Anterior cingulate cortex (tissue), 58 donors: ENCODE results near the gene EPHB2.
"Not testable (repeated sequence)": the region's sequence is repeated elsewhere in the genome, so short reads cannot be mapped to it uniquely, and the experiment has no call there.

ENCODE experiments used
- DNase-seq, 58 donors: peaks; one replicate each; lab custom pipeline; 2025; lab: John Stamatoyannopoulos, UW

EPHB2 gene

DNA sequence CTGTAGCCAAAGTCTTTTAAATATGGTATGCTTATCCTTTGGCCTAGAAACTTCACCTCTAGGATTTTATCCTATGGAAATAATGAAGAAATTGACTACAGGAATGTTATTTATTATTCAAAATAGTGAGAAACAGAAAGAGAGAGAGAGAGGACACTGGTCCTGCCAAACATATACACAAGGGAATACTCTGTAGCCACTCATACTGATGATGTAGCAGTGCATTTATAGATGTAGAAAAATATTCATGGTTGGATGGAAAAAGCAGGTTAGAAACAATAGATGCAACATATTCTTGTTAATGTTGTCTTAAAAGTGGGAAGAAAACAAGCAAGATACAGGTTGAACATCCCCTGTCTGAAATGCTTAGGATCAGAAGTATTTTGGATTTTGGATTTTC is 22.2 kb upstream of the EPHB2 start:
- no peak for DNase-seq

GRCh38 chr1:22689505-22689904 is 21.1 kb upstream of the EPHB2 start:
- peak in 1 of 58 donors; percentile 26 for DNase-seq

DNA sequence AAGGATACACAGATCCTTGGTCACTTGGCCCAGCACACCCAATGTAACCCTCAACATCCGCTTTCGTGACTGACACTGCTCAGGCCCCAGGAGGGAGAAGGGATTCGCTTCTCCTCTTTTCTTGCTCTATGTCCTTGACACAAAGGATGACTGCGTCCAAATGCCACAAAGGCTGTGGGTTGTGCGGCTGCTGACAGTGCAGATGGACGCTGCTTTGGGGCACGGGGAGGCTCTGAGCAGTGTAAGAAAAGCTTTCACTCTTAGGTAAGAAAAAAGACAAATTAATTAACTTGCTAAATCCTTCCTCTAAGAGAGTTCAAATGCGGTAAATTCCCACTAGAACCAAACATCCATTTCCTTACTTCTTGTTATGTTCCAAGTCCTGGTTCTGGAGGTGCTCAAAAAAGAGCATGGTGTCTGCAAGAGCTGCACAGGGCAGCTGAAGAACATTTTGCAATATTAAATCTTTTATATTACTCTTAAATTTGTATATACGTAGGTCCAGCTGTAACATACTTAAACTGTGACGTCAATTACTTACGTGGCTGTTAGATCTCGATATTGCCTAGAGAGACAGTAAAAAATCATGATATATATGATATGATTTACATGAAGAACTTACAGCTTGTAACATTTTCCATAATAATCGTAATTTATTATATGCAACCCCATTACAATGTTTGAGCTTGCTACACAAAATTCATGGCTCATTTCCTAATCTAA is 19.4 kb upstream of the EPHB2 start:
- DNase-seq: no peak

DNA sequence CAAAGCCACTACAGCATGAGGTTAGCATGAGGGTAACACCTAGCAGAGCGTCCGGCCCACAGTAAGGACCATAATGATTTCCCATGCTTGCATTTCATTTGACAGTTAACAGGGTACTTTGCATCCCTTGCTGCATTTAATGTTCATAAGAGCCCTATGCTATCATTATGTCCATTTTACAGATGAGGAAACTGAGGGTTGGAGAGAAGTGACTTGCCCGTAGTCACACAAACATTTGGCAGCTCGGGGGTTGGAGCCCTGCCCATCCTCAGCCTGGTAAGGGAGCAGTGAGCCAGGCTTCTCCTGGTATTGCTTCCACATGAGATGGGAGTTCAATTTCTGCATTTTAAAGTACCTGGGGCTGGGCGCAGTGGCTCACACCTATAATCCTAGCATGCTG is 16.5 kb upstream of the EPHB2 start:
- no peak for DNase-seq

GRCh38 chr1:22696610-22697009 is 14.0 kb upstream of the EPHB2 start:
- no peak for DNase-seq

DNA sequence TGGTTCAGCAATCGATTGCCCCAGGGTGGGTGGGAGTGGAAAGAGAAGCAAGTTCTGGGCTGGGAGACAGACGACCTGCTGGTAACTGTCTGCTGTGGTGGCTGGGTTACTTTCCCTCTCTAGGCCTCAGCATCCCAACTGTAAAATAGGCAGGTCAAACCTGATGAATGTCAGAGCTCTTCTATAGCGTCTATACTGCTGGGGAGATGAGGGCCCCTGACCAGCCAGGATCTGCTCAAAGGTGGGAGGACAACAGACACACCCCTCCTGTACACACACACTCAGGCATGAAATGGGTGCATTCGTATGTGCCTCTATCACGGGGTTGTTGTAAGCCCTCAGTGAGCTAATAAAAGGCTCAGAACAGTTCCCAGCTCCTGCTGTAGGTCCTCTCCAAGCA is 12.7 kb upstream of the EPHB2 start:
- no peak for DNase-seq

DNA sequence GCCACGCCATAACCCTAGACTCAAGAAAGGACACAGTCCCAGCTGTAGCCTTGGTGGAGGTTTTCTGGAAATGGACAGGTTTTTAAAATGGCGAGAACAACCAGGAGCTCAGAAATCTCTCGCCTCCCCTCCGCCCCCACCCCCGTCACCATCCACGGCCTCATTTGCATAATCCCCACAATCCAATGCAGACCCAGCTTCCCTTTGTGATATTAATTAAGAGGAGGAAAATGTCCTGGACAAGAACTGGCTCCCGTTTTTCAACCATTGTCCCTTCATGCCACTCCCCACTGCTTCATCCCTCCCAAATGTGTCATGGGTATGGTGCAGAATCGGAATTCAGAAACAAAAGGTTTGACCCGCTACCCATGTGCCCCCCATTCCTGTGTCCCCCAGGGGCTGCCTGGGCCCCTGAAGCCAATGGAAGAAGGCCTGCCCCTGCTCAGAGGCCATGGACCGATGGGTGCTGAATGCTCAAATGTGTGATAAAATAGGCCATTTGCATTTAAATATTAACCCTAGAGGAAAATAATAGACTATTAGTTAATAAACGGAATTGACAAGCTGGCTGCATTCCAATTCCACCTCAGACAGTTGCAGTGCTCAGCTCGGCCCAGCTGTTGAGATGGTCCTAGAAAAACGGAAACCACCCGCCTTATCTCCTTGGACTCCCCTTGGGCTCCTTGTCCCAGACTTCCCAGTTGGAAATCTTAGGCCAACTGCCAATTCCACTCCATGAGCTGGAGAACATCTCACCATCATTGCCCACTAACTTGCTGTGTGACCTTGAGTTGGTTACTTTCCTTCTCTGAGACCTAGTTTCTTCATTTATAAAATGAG is 10.7 kb upstream of the EPHB2 start:
- DNase-seq: no peak

DNA sequence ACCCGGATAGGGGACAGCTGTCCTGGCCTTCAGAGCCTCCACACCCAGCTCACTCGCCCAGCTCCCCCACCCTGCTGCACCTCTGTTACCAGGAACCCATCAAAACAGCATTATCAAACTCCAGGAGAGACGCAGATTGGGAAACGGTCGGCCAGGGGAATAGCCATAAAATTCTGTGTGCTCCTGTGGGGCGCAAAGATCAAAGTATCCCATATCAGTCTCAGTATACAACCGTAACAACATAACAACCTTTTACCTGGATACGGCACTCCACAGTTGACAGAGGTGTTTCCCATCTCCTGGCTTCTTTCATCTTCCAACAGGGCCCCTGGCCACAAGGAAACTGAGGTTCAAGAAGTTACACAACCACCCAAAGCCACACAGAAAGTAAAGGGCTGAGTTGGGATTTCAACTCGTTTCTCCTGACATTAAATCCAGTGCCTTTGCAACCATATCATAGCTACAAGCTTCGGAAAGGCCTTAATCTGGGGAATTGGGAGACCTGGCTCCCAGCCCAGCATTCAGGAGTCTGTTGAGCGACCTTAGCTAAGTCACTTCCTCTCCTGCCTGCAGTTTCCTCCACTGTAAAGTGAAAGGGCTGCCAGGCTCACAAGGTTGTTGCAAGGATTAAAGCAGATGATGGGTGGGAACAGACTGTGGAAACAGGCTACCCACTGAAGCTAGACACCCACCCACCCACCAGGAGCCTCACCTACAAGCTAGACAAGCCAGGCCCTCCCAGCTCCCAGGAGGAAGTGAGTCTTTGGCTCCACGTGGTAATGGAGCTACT is 8.1 kb upstream of the EPHB2 start:
- no peak for DNase-seq

GRCh38 chr1:22704440-22705067 is 6.1 kb upstream of the EPHB2 start:
- DNase-seq: peak in 54 of 58 donors; percentile 26 to 91 (median 73)

GRCh38 chr1:22705586-22705985 is 5.1 kb upstream of the EPHB2 start:
- DNase-seq: no peak

- DNase-seq: not testable (repeated sequence)
Measured at GRCh38 chr1:22706100-22706499, 4.5 kb upstream of the EPHB2 start.

DNA sequence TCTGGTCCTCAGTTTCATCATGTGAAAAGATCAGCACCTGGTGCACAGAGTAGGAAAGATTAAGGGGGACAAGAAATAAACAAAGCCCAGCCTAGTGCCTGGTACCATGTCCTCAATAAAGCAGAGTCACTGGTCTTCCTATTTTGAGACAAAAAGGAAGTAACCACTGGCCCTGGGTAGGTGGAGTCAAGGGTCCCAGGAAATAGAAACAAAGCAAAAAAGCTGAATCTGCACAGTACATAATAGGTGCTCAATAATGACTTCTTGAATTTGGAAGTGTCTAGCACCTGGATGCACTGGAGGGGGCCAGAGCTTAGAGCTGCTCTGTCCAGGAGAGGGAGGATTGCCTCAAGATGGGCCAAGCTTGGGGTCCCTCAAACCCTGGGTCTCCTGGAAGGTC is 1.9 kb upstream of the EPHB2 start:
- no peak for DNase-seq

- DNase-seq: no peak
Measured at GRCh38 chr1:22709227-22709626, 1.4 kb upstream of the EPHB2 start.

DNA sequence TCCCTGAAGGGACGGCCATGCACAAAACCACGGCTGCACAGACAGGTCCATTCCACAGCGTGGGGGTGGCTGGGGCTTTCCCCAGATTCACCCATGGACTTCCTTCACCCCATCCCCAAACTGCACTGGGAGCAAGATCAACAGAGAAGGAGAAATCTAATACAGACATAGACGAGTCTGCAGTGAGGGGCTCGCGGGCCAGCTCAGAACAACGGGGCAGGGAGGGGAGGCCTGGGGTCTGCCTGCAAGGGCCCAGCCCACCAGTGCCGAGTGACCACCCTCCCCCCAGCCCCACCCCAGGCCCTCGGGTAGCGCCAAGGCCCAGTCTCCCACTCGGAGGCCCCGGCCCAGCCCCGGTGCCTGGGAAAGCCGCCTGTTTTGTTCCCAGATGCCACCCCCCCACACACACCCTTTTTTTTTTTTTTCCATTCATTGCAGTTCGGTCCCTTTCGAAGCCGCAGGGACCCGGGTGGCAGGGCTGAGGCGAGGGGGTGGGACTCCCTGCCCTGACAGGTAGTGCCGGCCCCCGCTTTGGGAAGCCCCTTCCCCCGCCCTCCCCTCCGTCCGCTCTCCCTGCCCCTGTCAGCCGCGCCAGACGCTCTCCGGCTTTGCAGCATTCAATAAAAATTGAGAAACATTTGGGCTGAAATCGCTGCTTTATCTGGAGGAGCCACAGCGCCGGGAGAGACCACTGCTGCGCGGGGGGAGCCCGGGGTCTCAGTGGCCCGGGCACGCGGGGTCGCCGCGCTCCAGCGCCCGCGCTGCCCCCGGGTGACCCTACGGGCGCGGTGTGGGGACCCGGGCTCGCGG is 543 bp upstream of the EPHB2 start:
- DNase-seq: peak in 49 of 58 donors; percentile 9 to 79 (median 52)

GRCh38 chr1:22711071-22711470 is 432 bp downstream of the EPHB2 start:
- DNase-seq: no peak

- no peak for DNase-seq
Measured at GRCh38 chr1:22711591-22712501, 1.2 kb downstream of the EPHB2 start.

DNA sequence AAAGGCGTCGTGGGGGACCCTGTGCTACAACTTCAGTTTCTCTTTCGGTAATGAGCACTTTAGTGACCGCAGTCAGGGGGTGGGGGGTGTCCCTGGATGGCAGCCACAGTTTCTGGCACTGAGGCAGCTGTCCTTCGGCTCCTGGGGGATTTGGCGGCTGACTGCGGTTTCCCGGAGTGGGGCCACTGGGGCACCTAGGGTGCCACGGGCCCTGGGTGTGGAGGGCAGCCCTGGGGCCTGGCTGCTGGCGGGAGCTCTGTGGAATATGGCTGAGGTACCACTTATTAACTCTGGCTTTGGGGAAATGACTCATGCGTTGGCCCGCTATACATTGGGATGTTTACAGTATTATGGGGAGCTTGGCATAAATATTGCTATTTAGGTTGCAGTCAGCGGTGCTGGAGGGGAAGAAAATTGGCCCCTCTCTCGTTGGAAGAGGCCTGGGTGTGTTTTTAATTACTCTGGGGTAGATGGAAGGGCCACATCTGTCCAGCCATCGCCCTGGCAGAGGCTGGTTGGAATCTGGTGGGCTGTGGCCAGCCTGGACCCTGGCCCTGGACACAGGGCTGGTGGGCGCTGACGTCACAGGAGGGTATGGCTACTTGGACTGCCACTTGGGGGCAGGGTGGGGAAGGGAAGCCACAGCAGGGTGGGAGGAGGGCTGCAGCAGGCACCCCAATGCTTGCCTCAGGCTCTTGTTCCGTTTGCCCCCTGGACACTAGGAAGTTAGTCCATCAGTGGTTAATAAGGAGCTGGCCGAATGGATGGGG is 2.0 kb downstream of the EPHB2 start:
- DNase-seq: no peak

GRCh38 chr1:22714455-22714854 is 3.8 kb downstream of the EPHB2 start:
- DNase-seq: no peak
